ENCODE results near the gene CLHC1.

GRCh38 chr2:55169359-55169758 is 62.7 kb downstream of the CLHC1 start:
- TF ChIP-seq CTCF (IDR thresholded peaks at IDR 0.05; ENCODE audit: low read length), result no peak
- no peak for TF ChIP-seq EZH2 (IDR thresholded peaks at IDR 0.05; ENCODE audit: borderline replicate concordance, low read length)

Measured in OCI-LY1 (cell line).